Transverse colon (tissue), 4 donors: Measurements from ENCODE around the gene FANCE. TPM values are rescaled to one million over a fixed set of nuclear protein-coding genes. Genes with fewer than 3 reads are reported as not detected.

ENCODE experiments used
- DNase-seq: peaks from one replicate; pipeline ENCODE4 v3.0.0-alpha.2; 2019
- H3K27ac ChIP-seq, 4 donors: fragments of 200-600 bp; sonication (generic); 2 replicates each; pipeline ENCODE4 v1.5.1; 2016 to 2018; ENCODE audit warnings: inconsistent platforms in 4 of 4
- H3K27me3 ChIP-seq: fragments of 200-600 bp; sonication (generic); 2 replicates; pipeline ENCODE4 v1.5.1; 2017; ENCODE audit warnings: inconsistent platforms
- H3K36me3 ChIP-seq, 4 donors: fragments of 200-600 bp; sonication (generic); 2 replicates each; pipeline ENCODE4 v1.5.1; 2017 to 2019; ENCODE audit warnings: inconsistent platforms in 4 of 4
- H3K4me1 ChIP-seq, 4 donors: fragments of 200-600 bp; sonication (generic); 2 replicates each; pipeline ENCODE4 v1.5.1; 2017 to 2020; ENCODE audit warnings: inconsistent platforms in 4 of 4
- H3K4me3 ChIP-seq, 4 donors: fragments of 200-600 bp; sonication (generic); 1 replicate in 1 of 4; 2 replicates in 3 of 4; pipeline versions ENCODE4 v1.5.1 to v1.6.1; 2017 to 2019; ENCODE audit warnings: inconsistent platforms in 4 of 4
- H3K9me3 ChIP-seq, 2 donors: fragments of 200-600 bp; sonication (generic); 2 replicates each; pipeline ENCODE4 v1.5.1; 2017 to 2019; ENCODE audit warnings: inconsistent platforms in 2 of 2
- CTCF ChIP-seq, 5 experiments: fragments of 200-600 bp in 3 of 5; fragments of 450-650 bp in 2 of 5; sonication (generic) in 3 of 5; IDR thresholded peaks; 1 replicate in 2 of 5; 2 replicates in 3 of 5; pipeline ENCODE4 v1.5.1; 2016 to 2017; ENCODE audit warnings: antibody characterized with exemption in 5 of 5, inconsistent platforms in 3 of 5, mild to moderate bottlenecking in 2 of 5, moderate library complexity in 1 of 5
- EP300 ChIP-seq: sonication (generic); formaldehyde crosslinking; IDR thresholded peaks from one replicate; pipeline ENCODE4 v1.6.1; 2017; ENCODE audit warnings: antibody characterized with exemption, low read depth
- POLR2A ChIP-seq: fragments of 450-650 bp; IDR thresholded peaks from one replicate; pipeline ENCODE4 v1.6.1; 2016; ENCODE audit warnings: antibody characterized with exemption, mild to moderate bottlenecking, moderate library complexity
- POLR2AphosphoS5 ChIP-seq, 3 donors: sonication (generic); formaldehyde crosslinking; IDR thresholded peaks; one replicate each; pipeline ENCODE4 v1.6.1; 2016; ENCODE audit warnings: antibody characterized with exemption in 3 of 3
- WGBS, 2 donors: methylation state at CpG; one replicate each; pipeline ENCODE4 v1.1.5; 2018; ENCODE audit warnings: low coverage in 1 of 2; 5-methylcytosine and 5-hydroxymethylcytosine counted together
- in situ Hi-C, 4 donors: fragments of 200-750 bp; cut with MboI; loops; one replicate each; pipeline versions ENCODE4 v1.15.0 to v1.15.1; 2017; ENCODE audit warnings: low sequenced_read_pairs in 3 of 4, low pct_ligation_motif_present in 1 of 4, low pct_unique_long_range_greater_than_20kb in 1 of 4
- intact Hi-C: fragments of 100-400 bp; cut with DNase I; formaldehyde crosslinking; loops from one replicate; pipeline ENCODE4 v1.15.1; 2023; ENCODE audit warnings: low total_unique reads
- total RNA-seq, 4 donors: library from RNA; depleted of rRNA; stranded (reverse); fragments of >200 nt; gene quantifications; one replicate each; pipeline ENCODE4 v1.1.0, GENCODE V29; 2016

Gene FANCE
- total RNA-seq, 4 donors from 2014 or later = 0.75 to 30.8 (median 3.8) TPM

GRCh38 chr6:35495258-35496035 lies 43.3 kb downstream of the FANCE start:
- H3K4me1 ChIP-seq = peaks cover 22 to 62% (median 53%) of the 10 kb centered on the region in 4 donors
- in situ Hi-C loops (no loop called here), intact Hi-C loops (no loop called here)
- no peak for DNase-seq
- no peaks in the 10 kb centered on the region for H3K36me3 ChIP-seq
- TF ChIP-seq POLR2A (no peak), CTCF (IDR thresholded peaks at IDR 0.05) (no peak), EP300 (no peak), POLR2AphosphoS5 (IDR thresholded peaks at IDR 0.05) (peak in 2 of 3 donors; percentile 41 to 53)
- peaks cover 11% of the 10 kb centered on the region for H3K27me3 ChIP-seq
- H3K4me3 ChIP-seq = peak overlapping the region; percentile 64 to 98 (median 94)
- 60 to 64% methylated on average over 1 to 9 of the region's 9 CpGs for WGBS, 2 donors
- peak overlapping the region; percentile 94 to 99 (median 98) for H3K27ac ChIP-seq
- H3K9me3 ChIP-seq = no peaks in the 10 kb centered on the region

- Histone ChIP-seq H3K27me3 (peaks cover 11% of the 10 kb centered on the region), H3K4me3 (peak overlapping the region; percentile 64 to 98 (median 94)), H3K9me3 (no peaks in the 10 kb centered on the region), H3K27ac (peak overlapping the region; percentile 94 to 99 (median 98)), H3K4me1 (peaks cover 16 to 54% (median 47%) of the 10 kb centered on the region in 4 donors), H3K36me3 (no peaks in the 10 kb centered on the region)
- in situ Hi-C loops = no loop called here
- 12% methylated on average over 25 of the region's 63 CpGs; no CpG with 5 or more reads in 1 of the 2 donors for WGBS, 2 donors
- peak; percentile 58 for DNase-seq
- TF ChIP-seq CTCF (IDR thresholded peaks at IDR 0.05) (no peak), EP300 (no peak), POLR2A (peak; percentile 43), POLR2AphosphoS5 (IDR thresholded peaks at IDR 0.05) (peak in 2 of 3 donors; percentile 30 to 31)
- intact Hi-C loops = no loop called here
Measured at GRCh38 chr6:35496036-35496840, 44.1 kb downstream of the FANCE start.

- H3K4me1 ChIP-seq = peaks cover 9 to 47% (median 41%) of the 10 kb centered on the region in 4 donors
- H3K27me3 ChIP-seq = peaks cover 11% of the 10 kb centered on the region
- no peaks in the 10 kb centered on the region for H3K36me3 ChIP-seq
- WGBS, 2 donors = 1% methylated on average over 25 of the region's 98 CpGs; no CpG with 5 or more reads in 1 of the 2 donors
- peak in 2 of 3 donors; percentile 5 to 11 for TF ChIP-seq POLR2AphosphoS5 (IDR thresholded peaks at IDR 0.05)
- no peak for TF ChIP-seq POLR2A
- TF ChIP-seq CTCF (IDR thresholded peaks at IDR 0.05) = peak in 2 of 5 experiments; percentile 15 to 22
- no peak for TF ChIP-seq EP300
- DNase-seq = peak; percentile 74
- in situ Hi-C loops (no loop called here), intact Hi-C loops (loop anchor here (1.0 kb wide), 1 partner anchor 155 kb away; the partner anchor contains the start of gene PPARD)
- H3K4me3 ChIP-seq = peak within 1 kb of the TSS; percentile 64 to 98 (median 94)
- no peaks in the 10 kb centered on the region for H3K9me3 ChIP-seq
- H3K27ac ChIP-seq = peak within 1 kb of the TSS; percentile 94 to 99 (median 98)
Measured at GRCh38 chr6:35496841-35497570, 44.9 kb downstream of the FANCE start, which contains the start of gene TEAD3. Gene TEAD3 (minus strand): TSS chr6:35497079.
